Forelimb muscle (tissue), 1 donor: Measurements from ENCODE around the gene IVD. TPM values are rescaled to one million over a fixed set of nuclear protein-coding genes. Genes with fewer than 3 reads are reported as not detected.

Experiments
- DNase-seq: peaks from one replicate; pipeline ENCODE4 v3.0.0-alpha.2; 2013; ENCODE audit warnings: low read depth
- polyA plus RNA-seq: library from polyadenylated mRNA; unstranded; fragments of 120-200 nt; gene quantifications from one replicate; pipeline ENCODE4 v1.2.1, GENCODE V29; 2013; ENCODE audit not compliant: insufficient read length

IVD gene
- polyA plus RNA-seq, result 54.4 TPM

DNA sequence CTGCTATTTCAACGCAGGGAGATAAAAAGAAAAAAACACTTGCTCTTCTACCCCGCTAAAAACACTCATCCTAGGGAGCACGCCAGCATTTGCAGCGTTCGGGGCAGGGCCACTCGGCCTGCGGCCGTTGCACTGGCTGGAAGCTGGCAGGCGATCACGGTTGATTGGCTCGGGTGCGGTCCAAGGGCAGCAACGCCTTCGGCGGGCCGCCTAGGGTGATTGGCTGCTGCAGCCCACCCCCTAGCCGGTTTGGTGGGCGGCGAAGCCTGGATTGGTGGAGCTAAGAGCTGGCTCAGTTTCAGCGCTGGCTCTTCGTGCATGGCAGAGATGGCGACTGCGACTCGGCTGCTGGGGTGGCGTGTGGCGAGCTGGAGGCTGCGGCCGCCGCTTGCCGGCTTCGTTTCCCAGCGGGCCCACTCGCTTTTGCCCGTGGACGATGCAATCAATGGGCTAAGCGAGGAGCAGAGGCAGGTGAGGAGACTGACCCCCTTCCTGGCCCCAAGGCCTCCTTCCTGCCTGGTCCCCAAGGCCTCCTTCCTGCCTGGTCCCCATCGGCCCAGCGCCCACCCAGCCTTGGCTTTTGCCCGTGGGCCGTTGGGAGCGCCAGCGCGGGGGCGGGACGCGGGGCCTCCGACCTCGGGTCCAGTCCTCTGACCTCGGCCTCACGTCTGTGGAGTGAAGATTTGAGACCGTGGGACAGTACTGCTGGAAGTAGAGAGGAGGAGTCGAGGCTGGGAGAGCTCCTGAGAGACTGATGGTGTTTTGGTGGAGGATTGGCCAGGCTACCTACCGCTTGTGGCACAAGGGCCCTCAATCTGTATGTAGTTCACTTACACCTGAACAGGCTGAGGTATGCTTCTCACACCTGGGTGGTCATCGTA, at the start of gene IVD:
Gene IVD (plus strand): TSS at position 295 of the 881 bp plus-strand sequence. CDS start 33 bp downstream, at position 328.
- peak; percentile 78 for DNase-seq

DNA sequence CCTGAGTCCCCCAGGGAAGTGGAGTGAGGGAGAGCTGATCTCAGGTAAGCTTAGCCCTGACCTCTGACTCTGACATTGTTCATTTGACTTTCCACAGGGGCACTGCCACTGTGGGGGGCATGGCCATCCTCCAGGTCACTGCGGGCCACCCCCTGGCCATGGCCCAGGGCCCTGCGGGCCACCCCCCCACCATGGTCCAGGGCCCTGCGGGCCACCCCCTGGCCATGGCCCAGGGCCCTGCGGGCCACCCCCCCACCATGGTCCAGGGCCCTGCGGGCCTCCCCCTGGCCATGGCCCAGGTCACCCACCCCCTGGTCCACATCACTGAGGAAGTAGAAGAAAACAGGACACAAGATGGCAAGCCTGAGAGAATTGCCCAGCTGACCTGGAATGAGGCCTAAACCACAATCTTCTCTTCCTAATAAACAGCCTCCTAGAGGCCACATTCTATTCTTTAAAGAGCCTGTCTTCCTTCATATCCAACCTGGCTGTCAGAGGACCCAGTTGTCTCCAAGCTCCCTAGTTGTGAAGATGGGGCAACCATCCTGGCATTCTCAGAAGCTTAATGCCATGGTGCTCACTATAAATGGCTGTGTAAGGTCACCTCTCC, 49.5 kb upstream of the IVD start:
- DNase-seq, result no peak

- DNase-seq, result no peak
Measured at GRCh38 chr15:40357246-40357645, 48.3 kb upstream of the IVD start.

GRCh38 chr15:40357723-40358470, 47.7 kb upstream of the IVD start, which contains the start of gene DISP2:
Gene DISP2 (plus strand): TSS chr15:40358219. CDS start chr15:40358322, 103 bp downstream.
- no peak for DNase-seq

GRCh38 chr15:40358471-40359353, 46.9 kb upstream of the IVD start:
- no peak for DNase-seq

- DNase-seq, result no peak
Measured at GRCh38 chr15:40360015-40360414, 45.6 kb upstream of the IVD start.

GRCh38 chr15:40361640-40362039, 44.0 kb upstream of the IVD start:
- no peak for DNase-seq

DNA sequence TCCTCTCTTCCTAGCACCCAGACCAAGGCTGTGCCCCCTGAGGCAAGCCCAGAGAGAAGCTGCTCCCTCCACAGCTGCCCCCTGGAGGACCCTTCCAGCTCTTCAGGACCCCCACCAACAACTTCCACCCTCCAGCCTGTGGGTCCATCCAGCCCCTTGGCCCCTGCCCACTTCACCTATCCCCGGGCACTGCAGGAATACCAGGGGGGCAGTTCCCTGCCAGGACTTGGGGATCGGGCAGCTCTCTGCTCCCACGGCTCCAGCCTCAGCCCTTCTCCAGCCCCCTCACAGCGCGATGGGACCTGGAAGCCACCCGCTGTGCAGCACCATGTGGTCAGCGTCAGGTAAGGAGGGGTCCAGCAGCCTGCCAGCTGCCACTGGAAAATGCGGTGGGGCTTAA, 42.0 kb upstream of the IVD start:
- DNase-seq, result no peak

- no peak for DNase-seq
Measured at GRCh38 chr15:40364251-40364650, 41.3 kb upstream of the IVD start.

DNA sequence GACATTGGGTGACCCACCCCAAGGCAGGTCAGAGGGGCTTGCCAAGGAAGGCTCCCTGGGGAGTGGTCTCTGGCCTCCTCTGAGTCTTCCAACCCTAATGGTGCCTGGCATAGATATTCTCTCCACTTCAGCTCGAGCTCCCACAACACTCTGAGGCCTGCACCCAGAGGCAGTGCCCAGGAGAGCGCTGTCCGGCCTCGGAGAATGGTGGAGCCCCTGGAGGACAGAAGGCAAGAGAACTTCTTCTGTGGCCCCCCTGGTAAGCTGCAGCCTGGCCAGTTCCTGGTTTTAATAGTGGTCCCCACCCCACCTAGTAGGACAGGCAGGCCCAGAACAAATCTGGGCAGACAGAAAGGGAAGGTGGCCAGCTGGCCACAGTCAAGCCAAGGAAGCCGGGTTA, 40.6 kb upstream of the IVD start:
- no peak for DNase-seq

- no peak for DNase-seq
Measured at GRCh38 chr15:40365624-40366456, 39.8 kb upstream of the IVD start.

DNA sequence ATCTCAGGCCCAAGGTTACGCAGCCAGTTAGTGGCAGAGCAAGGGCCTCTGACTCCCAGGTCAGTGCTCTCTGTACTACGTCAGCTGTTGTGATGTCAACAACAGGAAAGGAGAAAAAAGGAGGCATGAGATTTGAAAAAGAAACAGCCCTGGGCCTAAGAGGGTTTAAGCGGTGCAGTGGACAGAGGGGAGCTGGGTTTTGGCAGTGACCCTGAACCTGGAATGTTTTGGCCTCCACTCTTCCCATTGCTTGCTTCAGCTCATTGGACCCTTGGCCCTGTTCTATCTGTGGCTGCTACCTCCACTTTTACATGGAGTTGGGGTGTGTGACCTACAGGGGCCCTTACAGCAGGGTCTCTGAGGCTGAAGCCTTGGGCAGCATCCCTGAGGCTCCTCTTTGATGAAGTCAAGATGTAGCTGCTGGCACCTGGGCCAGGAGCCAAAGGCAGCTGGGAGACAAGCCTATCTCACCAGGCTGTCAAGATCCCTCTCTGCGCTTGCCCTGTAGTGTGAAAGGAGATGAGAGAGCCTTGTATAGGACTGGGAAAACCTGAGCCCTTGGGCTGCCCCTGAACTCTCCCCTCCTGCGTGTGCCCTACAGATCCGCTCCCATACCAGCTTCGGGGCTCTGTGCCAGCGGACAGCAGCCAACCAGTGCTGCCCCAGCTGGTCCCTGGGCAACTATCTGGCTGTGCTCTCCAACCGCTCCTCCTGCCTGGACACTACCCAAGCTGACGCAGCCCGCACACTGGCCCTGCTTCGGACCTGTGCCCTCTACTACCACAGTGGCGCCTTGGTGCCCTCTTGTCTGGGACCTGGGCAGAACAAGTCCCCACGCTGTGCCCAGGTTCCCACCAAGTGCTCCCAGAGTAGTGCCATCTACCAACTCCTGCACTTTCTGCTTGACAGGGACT, 38.9 kb upstream of the IVD start:
- no peak for DNase-seq

GRCh38 chr15:40367371-40367685, 38.3 kb upstream of the IVD start:
- no peak for DNase-seq

DNA sequence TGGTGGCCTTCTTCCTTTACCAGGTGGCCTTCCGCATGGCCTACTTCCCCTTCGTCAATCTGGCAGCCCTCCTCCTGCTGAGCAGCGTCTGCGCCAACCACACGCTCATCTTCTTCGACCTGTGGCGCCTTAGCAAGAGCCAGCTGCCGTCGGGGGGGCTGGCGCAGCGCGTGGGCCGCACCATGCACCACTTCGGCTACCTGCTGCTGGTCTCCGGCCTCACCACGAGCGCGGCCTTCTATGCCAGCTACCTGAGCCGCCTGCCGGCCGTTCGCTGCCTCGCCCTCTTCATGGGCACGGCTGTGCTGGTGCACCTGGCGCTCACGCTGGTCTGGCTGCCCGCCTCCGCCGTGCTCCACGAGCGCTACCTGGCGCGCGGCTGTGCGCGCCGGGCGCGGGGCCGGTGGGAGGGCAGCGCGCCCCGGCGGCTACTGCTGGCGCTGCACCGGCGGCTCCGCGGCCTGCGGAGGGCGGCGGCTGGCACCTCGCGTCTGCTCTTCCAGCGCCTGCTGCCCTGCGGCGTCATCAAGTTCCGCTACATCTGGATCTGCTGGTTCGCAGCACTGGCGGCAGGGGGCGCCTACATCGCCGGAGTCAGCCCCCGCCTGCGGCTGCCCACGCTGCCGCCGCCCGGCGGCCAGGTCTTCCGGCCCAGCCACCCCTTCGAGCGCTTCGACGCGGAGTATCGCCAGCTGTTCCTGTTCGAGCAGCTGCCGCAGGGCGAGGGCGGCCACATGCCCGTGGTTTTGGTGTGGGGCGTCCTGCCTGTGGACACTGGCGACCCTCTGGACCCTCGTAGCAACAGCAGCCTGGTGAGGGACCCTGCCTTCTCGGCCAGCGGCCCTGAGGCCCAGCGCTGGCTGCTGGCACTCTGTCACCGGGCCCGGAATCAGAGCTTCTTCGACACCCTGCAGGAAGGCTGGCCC, 37.6 kb upstream of the IVD start:
- DNase-seq, result no peak

DNA sequence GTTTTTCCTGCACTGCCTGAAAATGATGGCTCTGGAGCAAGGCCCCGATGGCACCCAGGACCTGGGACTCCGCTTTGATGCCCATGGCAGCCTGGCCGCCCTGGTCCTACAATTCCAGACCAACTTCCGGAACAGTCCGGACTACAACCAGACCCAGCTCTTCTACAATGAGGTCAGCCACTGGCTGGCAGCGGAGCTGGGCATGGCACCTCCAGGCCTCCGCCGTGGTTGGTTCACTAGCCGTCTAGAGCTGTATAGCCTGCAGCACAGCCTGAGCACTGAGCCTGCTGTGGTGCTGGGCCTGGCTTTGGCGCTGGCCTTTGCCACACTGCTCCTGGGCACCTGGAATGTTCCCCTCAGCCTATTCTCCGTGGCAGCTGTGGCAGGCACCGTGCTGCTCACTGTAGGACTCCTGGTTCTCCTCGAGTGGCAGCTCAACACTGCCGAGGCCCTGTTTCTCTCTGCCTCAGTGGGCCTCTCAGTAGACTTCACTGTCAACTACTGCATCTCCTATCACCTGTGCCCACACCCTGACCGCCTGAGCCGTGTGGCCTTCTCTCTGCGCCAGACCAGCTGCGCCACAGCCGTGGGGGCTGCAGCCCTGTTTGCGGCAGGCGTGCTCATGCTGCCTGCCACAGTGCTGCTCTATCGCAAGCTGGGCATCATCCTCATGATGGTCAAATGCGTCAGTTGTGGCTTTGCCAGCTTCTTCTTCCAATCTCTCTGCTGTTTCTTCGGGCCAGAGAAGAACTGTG, 36.7 kb upstream of the IVD start:
- no peak for DNase-seq

DNA sequence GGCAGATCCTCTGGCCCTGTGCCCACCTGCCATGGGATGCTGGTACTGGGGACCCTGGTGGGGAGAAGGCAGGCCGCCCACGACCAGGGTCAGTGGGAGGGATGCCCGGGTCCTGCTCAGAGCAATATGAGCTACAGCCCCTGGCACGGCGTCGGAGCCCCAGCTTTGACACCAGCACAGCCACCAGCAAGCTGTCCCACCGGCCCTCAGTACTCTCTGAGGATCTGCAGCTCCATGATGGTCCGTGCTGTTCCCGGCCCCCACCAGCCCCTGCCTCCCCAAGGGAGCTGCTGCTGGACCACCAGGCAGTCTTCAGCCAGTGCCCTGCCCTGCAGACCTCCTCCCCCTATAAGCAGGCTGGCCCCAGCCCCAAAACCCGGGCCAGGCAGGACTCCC, 36.1 kb upstream of the IVD start:
- no peak for DNase-seq

- no peak for DNase-seq
Measured at GRCh38 chr15:40369971-40370370, 35.6 kb upstream of the IVD start.

DNA sequence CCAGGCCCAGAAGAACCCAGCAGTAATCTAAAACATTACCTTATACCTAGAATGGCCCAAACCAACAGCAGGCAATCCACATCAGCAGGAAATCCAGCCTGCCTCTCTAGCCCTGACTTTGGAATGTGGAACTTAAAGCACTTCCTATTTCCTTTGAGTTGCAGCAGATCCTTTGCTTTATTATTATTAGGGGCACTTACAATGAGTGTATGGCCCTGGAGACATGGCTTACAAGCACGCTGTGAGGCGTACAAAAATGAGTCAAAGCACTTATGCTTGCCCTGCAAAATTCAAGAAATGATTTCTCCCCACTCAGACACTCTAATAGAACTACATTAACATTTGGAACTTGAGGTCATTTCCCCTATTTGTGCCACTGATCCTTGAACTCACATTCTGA, 32.6 kb upstream of the IVD start:
- no peak for DNase-seq
